ENCODE measurements around the gene ITGA1. TPM values are rescaled to one million over a fixed set of nuclear protein-coding genes. Genes with fewer than 3 reads are reported as not detected.

ITGA1 gene
- total RNA-seq, 1 experiment from 2014 or later = 4.0 TPM

GRCh38 chr5:52789851-52790250 is 2.1 kb downstream of the ITGA1 start:
- H2AFZ ChIP-seq = no peak overlapping the region
- no peaks in the 10 kb centered on the region for H4K20me1 ChIP-seq (ENCODE audit: insufficient read depth)
- no peak overlapping the region for H3K27ac ChIP-seq
- no peaks in the 10 kb centered on the region for H3K27me3 ChIP-seq (ENCODE audit: insufficient read depth, low read depth)
- H3K9me2 ChIP-seq (ENCODE audit: insufficient read depth) = no peaks in the 10 kb centered on the region
- ChIA-PET POLR2A (ENCODE audit: unreplicated experiment) (no interaction called here), CTCF (no interaction called here)
- H3K79me2 ChIP-seq (ENCODE audit: low read depth) = no peaks in the 10 kb centered on the region
- no peak for TF ChIP-seq CTCF (conservative IDR thresholded peaks at IDR 0.05)
- no peaks in the 10 kb centered on the region for H3K36me3 ChIP-seq (ENCODE audit: low read depth)
- no TSS peak for BruUV-seq (replicated peaks)
- H3K4me2 ChIP-seq = no peak overlapping the region
- peaks cover 15% of the 10 kb centered on the region; the same call in 1 of the 2 replicates for H3F3A ChIP-seq (ENCODE audit: insufficient read depth, low read depth)
- H3K4me1 ChIP-seq (replicated peaks; ENCODE audit: insufficient read depth) = peaks cover 22% of the 10 kb centered on the region
- intact Hi-C loops (cut with micrococcal nuclease; ENCODE audit: unreplicated experiment) = loop anchor here (5.0 kb wide), 2 partner anchors 197 to 307 kb away; partner anchors contain the start of gene ITGA2
- H3K9me3 ChIP-seq (ENCODE audit: insufficient read depth, low read depth) = no peaks in the 10 kb centered on the region
- no peak for DNase-seq
- H3K4me3 ChIP-seq = no peak overlapping the region

- Histone ChIP-seq H3K36me3 (ENCODE audit: low read depth) (no peaks in the 10 kb centered on the region), H3K9me2 (ENCODE audit: insufficient read depth) (no peaks in the 10 kb centered on the region), H4K20me1 (ENCODE audit: insufficient read depth) (no peaks in the 10 kb centered on the region), H3K4me3 (no peak overlapping the region), H2AFZ (no peak overlapping the region), H3K9me3 (ENCODE audit: insufficient read depth, low read depth) (no peaks in the 10 kb centered on the region), H3K27me3 (ENCODE audit: insufficient read depth, low read depth) (no peaks in the 10 kb centered on the region), H3F3A (ENCODE audit: insufficient read depth, low read depth) (peaks cover 15% of the 10 kb centered on the region; the same call in 1 of the 2 replicates), H3K4me2 (no peak overlapping the region), H3K4me1 (replicated peaks; ENCODE audit: insufficient read depth) (peaks cover 19% of the 10 kb centered on the region), H3K27ac (no peak overlapping the region), H3K79me2 (ENCODE audit: low read depth) (no peaks in the 10 kb centered on the region)
- ChIA-PET CTCF (interaction anchor here (2.0 kb wide), 1 partner anchor 124 kb away, joined by 4 read pairs; no protein-coding TSS in a partner anchor), POLR2A (ENCODE audit: unreplicated experiment) (no interaction called here)
- no TSS peak for BruUV-seq (replicated peaks)
- TF ChIP-seq EZH2 (IDR thresholded peaks at IDR 0.05; ENCODE audit: low read depth) (no peak), CTCF (conservative IDR thresholded peaks at IDR 0.05) (no peak)
- DNase-seq = no peak
- intact Hi-C loops (cut with micrococcal nuclease; ENCODE audit: unreplicated experiment) = no loop called here
These were observed 3.6 kb downstream of the ITGA1 start for GRCh38 chr5:52791366-52791765.

- CTCF ChIA-PET = interaction anchor here (0.7 kb wide), 1 partner anchor 121 kb away, joined by 7 read pairs; no protein-coding TSS in a partner anchor
- peaks cover 21% of the 10 kb centered on the region for H3K79me2 ChIP-seq (ENCODE audit: low read depth)
These were observed 6.8 kb downstream of the ITGA1 start for GRCh38 chr5:52794519-52794918.

More at GRCh38 chr5:52794519-52794918, 6.8 kb downstream of the ITGA1 start:
- H3K9me2 ChIP-seq (ENCODE audit: insufficient read depth) = no peaks in the 10 kb centered on the region
- H3K9me3 ChIP-seq (ENCODE audit: insufficient read depth, low read depth) = no peaks in the 10 kb centered on the region
- no peak overlapping the region for H2AFZ ChIP-seq
- peaks cover 8% of the 10 kb centered on the region for H3K4me1 ChIP-seq (replicated peaks; ENCODE audit: insufficient read depth)
- BruUV-seq (replicated peaks) = no TSS peak
- intact Hi-C loops (cut with micrococcal nuclease; ENCODE audit: unreplicated experiment) = no loop called here
- H3K27ac ChIP-seq = no peak overlapping the region
- no peaks in the 10 kb centered on the region for H3F3A ChIP-seq (ENCODE audit: insufficient read depth, low read depth)
- no peaks in the 10 kb centered on the region for H3K27me3 ChIP-seq (ENCODE audit: insufficient read depth, low read depth)
- no peaks in the 10 kb centered on the region for H3K36me3 ChIP-seq (ENCODE audit: low read depth)
- DNase-seq = no peak
- POLR2A ChIA-PET (ENCODE audit: unreplicated experiment) = interaction anchor here (0.5 kb wide), 1 partner anchor 92 kb away, joined by 9 read pairs; no protein-coding TSS in a partner anchor
- no peak overlapping the region for H3K4me3 ChIP-seq
- TF ChIP-seq EZH2 (IDR thresholded peaks at IDR 0.05; ENCODE audit: low read depth) (no peak), CTCF (conservative IDR thresholded peaks at IDR 0.05) (no peak)
- H4K20me1 ChIP-seq (ENCODE audit: insufficient read depth) = no peaks in the 10 kb centered on the region
- no peak overlapping the region for H3K4me2 ChIP-seq
